RWPE2 (cell line): Measurements from ENCODE around the gene UPK3BL1.
"Not testable (repeated sequence)": the region's sequence is repeated elsewhere in the genome, so short reads cannot be mapped to it uniquely, and the experiment has no call there.

Source experiments
- ATAC-seq: fragments of 200-7000 bp; cut with Tn5 transposase; 3 replicates; pipeline ENCODE4 v1.9.1; 2021; ENCODE audit warnings: low read depth
- DNase-seq: peaks from one replicate; pipeline ENCODE4 v3.0.0-alpha.2; 2020; ENCODE audit warnings: low spot score
- H3K27ac ChIP-seq: fragments of 450-650 bp; 2 replicates; pipeline ENCODE4 v1.5.1; 2017; ENCODE audit warnings: mild to moderate bottlenecking; ENCODE audit not compliant: poor library complexity, severe bottlenecking
- H3K27me3 ChIP-seq: fragments of 250-450 bp; sonication (Bioruptor Pico); 2 replicates; pipeline ENCODE4 v1.5.1; 2021; ENCODE audit warnings: mild to moderate bottlenecking, moderate library complexity; ENCODE audit not compliant: insufficient read depth, poor library complexity, severe bottlenecking
- H3K36me3 ChIP-seq: fragments of 250-450 bp; sonication (Bioruptor Pico); 2 replicates; pipeline ENCODE4 v1.5.1; 2020; ENCODE audit warnings: low read depth, mild to moderate bottlenecking, moderate library complexity
- H3K4me1 ChIP-seq: fragments of 250-450 bp; sonication (Bioruptor Pico); 2 replicates; pipeline ENCODE4 v1.5.1; 2021; ENCODE audit warnings: mild to moderate bottlenecking, moderate library complexity; ENCODE audit not compliant: insufficient read depth, poor library complexity, severe bottlenecking
- H3K4me3 ChIP-seq: fragments of 250-450 bp; sonication (Bioruptor Pico); 2 replicates; pipeline ENCODE4 v1.5.1; 2021; ENCODE audit warnings: mild to moderate bottlenecking, moderate library complexity; ENCODE audit not compliant: severe bottlenecking
- H3K9me3 ChIP-seq: fragments of 250-450 bp; sonication (Bioruptor Pico); 2 replicates; pipeline ENCODE4 v1.5.1; 2021; ENCODE audit warnings: mild to moderate bottlenecking, moderate library complexity; ENCODE audit not compliant: severe bottlenecking

The UPK3BL1 gene

GRCh38 chr7:102609734-102610133 is 32.9 kb downstream of the UPK3BL1 start:
- H3K9me3 ChIP-seq, H3K27ac ChIP-seq, H3K4me3 ChIP-seq, ATAC-seq, H3K4me1 ChIP-seq, H3K36me3 ChIP-seq, H3K27me3 ChIP-seq: not testable (repeated sequence)
- peak; percentile 16 for DNase-seq

GRCh38 chr7:102606848-102607247 is 35.7 kb downstream of the UPK3BL1 start:
- not testable (repeated sequence) for H3K27me3 ChIP-seq, H3K27ac ChIP-seq, H3K4me3 ChIP-seq, ATAC-seq, DNase-seq, H3K4me1 ChIP-seq, H3K36me3 ChIP-seq, H3K9me3 ChIP-seq

DNA sequence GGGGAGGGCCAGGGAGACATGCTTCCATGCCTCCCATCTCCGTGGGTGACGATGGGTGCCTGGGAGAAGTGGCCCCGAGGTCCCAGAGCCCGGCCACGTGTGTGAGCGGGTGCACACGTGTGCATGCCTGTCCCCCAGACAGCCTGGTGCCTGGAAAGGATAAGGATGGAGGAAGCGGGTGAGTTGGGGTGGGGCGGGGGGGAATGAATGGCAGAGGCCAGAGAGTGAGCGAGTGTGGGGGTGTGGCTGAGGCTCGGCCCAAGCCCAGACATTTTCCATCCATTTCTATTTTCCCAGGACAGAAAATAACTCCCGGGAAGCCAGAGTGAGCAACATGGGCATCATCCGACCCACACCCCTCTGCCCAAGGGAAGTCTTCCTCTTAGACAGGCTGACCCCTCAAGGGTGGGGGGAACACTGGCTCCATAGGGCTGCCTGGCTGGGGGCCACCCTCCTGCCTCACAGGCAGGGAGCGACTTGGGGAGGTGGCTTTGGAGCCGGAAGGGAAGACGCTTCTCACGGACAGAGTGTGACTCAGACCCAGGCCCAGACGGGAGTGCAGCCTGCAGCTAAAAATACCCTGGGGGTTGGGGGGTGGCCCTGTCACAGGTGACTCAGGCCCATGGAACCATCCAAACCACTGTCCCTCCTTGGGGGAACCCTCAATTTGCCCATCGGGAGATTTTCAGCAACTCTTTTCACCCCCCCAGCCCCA is 38.0 kb downstream of the UPK3BL1 start:
- not testable (repeated sequence) for H3K36me3 ChIP-seq, H3K27me3 ChIP-seq, H3K4me3 ChIP-seq, H3K9me3 ChIP-seq, H3K4me1 ChIP-seq, DNase-seq, H3K27ac ChIP-seq
- ATAC-seq, result peak; percentile 85

DNA sequence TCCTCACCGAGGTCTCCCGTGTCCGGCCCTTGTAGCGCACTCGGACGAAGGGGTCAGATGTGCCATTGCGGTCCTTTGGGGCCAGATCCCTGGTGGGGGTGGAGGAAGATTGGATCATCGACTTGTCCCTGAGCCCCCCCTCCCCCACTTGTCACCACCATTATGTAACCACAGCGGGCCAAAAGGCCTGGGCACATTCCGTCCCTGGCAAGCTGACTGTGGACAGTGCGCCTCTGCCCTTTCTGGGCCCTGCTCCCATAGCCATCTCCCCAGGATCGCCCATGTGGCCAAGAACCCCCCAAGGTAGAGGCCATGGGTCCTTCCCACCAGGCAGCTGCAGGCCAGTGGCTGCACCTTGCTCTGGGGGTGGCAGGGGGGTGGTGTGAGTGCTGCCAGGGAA is 40.3 kb downstream of the UPK3BL1 start:
- not testable (repeated sequence) for H3K9me3 ChIP-seq, DNase-seq, H3K27me3 ChIP-seq, H3K27ac ChIP-seq, H3K4me3 ChIP-seq, ATAC-seq, H3K4me1 ChIP-seq, H3K36me3 ChIP-seq

DNA sequence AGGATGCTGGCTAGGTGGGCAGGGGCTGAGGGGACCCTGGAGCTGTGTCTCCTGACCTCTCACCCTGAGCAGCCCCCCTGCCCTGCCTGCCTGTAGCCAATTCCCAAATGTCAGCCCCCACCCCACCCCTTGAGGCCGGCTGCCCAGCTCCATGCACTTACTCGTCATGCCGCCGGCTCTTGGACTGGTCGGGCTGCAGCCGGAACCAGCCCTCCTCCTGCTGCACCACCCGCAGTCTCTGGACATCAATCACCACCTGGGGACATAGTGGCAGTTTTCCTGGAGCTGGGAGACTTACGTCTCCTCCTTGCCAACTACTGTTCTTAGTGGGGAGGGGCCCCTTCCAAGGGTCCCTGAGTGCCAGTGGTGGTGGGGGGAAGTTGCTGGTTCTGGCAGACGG is 42.9 kb downstream of the UPK3BL1 start:
- H3K9me3 ChIP-seq, H3K4me3 ChIP-seq, ATAC-seq, H3K36me3 ChIP-seq, DNase-seq, H3K27ac ChIP-seq, H3K27me3 ChIP-seq, H3K4me1 ChIP-seq: not testable (repeated sequence)

- H3K9me3 ChIP-seq, H3K36me3 ChIP-seq, H3K4me1 ChIP-seq, ATAC-seq, H3K27ac ChIP-seq, H3K27me3 ChIP-seq, DNase-seq, H3K4me3 ChIP-seq: not testable (repeated sequence)
These were observed 46.6 kb downstream of the UPK3BL1 start for GRCh38 chr7:102596036-102596435.

GRCh38 chr7:102593637-102594334 is 48.8 kb downstream of the UPK3BL1 start:
- H3K9me3 ChIP-seq, H3K27me3 ChIP-seq, H3K4me1 ChIP-seq, H3K27ac ChIP-seq, H3K4me3 ChIP-seq, H3K36me3 ChIP-seq, DNase-seq: not testable (repeated sequence)
- peak; percentile 12 for ATAC-seq

DNA sequence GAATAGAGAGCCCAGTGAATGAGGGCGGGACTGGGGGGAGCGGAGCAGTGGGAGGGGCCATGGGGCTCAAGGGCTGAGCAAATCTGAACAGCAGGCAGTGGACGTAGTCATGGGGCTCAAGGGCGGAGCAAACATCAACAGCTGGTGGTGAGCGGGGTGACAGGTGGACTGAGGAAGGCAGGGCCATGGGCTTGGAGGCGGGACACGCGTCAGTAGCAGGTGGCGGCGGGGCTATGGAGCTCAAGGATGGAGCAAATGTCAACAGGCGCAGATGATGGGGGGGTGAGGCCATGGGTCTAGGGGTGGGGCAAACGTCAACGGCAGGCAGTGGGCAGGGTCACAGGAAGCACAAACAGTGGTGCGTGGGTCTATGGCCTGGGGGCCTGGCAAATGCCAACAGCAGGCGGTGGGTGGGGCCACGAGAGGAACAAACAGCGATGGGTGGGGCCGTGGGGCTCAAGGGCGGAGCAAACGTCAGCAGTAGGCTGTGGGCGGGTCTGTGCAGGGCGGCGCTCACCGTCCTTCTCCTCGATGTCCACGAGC is 50.0 kb downstream of the UPK3BL1 start:
- H3K36me3 ChIP-seq, H3K4me1 ChIP-seq, H3K27me3 ChIP-seq, H3K9me3 ChIP-seq, H3K4me3 ChIP-seq, H3K27ac ChIP-seq: not testable (repeated sequence)
- DNase-seq, result peak; percentile 33
- peak; percentile 38 for ATAC-seq

DNA sequence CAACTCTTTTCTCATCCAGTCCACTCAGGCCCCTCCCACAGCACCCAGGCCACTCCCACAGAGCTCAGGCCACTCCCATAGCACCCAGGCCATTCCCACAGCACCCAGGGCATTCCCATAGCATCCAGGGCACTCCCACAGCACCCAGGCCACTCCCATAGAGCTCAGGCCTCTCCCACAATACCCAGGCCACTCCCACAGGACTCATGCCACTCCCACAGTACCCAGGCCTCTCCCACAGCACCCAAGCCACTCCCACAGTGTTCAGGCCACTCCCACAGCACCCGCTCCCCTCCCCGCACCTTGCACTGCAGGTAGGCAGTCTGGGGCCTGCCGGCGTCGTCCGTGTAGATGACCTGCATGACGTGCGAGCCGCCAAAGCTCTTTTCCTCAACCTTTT is 52.7 kb downstream of the UPK3BL1 start:
- not testable (repeated sequence) for H3K4me3 ChIP-seq, DNase-seq, H3K36me3 ChIP-seq, H3K27me3 ChIP-seq, H3K27ac ChIP-seq, H3K4me1 ChIP-seq, H3K9me3 ChIP-seq
- peak; percentile 90 for ATAC-seq
